Left lung (tissue), 10 donors: ENCODE measurements around the gene KCNB1. TPM values are rescaled to one million over a fixed set of nuclear protein-coding genes. Genes with fewer than 3 reads are reported as not detected.
"Not testable (repeated sequence)": the region's sequence is repeated elsewhere in the genome, so short reads cannot be mapped to it uniquely, and the experiment has no call there.

Experiments
- ATAC-seq: fragments of 200-7000 bp; cut with Tn5 transposase; one replicate; pipeline ENCODE4 v1.9.1; 2020; ENCODE audit warnings: moderate library complexity
- DNase-seq, 4 donors: peaks; one replicate each; pipeline ENCODE4 v3.0.0-alpha.2; 2013 to 2020
- H3K27ac ChIP-seq, 2 donors: fragments of 200-600 bp; sonication (generic) in 1 of 2; one replicate each; pipeline versions ENCODE4 v1.5.0 to v1.8.0; 2020 to 2021
- H3K27me3 ChIP-seq, 2 donors: fragments of 200-600 bp; sonication (generic) in 1 of 2; one replicate each; pipeline versions ENCODE4 v1.5.0 to v1.8.0; 2020 to 2021
- H3K36me3 ChIP-seq, 2 donors: fragments of 200-600 bp; sonication (generic) in 1 of 2; one replicate each; pipeline versions ENCODE4 v1.5.0 to v1.8.0; 2020 to 2021
- H3K4me1 ChIP-seq, 2 donors: fragments of 200-600 bp; one replicate each; pipeline ENCODE4 v1.8.0; 2021
- H3K4me3 ChIP-seq, 2 donors: fragments of 200-600 bp; sonication (generic) in 1 of 2; one replicate each; pipeline versions ENCODE4 v1.5.0 to v1.8.0; 2020 to 2021; ENCODE audit warnings: mild to moderate bottlenecking in 1 of 2
- H3K9me3 ChIP-seq, 2 donors: fragments of 200-600 bp; sonication (generic) in 1 of 2; one replicate each; pipeline versions ENCODE4 v1.5.0 to v1.8.0; 2020 to 2021
- intact Hi-C, 2 donors: fragments of 100-400 bp; cut with DNase I; formaldehyde crosslinking; loops; one replicate each; pipeline versions ENCODE4 v1.11.2 to v1.14.2; 2022
- polyA plus RNA-seq, 6 donors: library from polyadenylated mRNA; unstranded; fragments of 120-200 nt; gene quantifications; one replicate each; pipeline ENCODE4 v1.2.1, GENCODE V29; 2013; ENCODE audit not compliant: insufficient read length in 6 of 6
- total RNA-seq, 2 donors: library from RNA; stranded (reverse); fragmentation: NEBNext Ultra II Directional; extraction: Animal tissue kit (Norgen Biotek cat#: 25700); gene quantifications; one replicate each; pipeline ENCODE4 v1.2.1, GENCODE V29; 2021
- TF ChIP-seq, protein P1 (sequence below), 2 donors: fragments of 200-600 bp; sonication (generic) in 1 of 2; IDR thresholded peaks; one replicate each; pipeline versions ENCODE4 v1.5.0 to v1.8.0; 2021; ENCODE audit warnings: antibody characterized with exemption in 2 of 2
- donor health status: DM: no; HTN: yes; CAD: no.
- donor health status: DM: no; HTN: no; CAD: no.

The KCNB1 gene
- total and polyA plus RNA-seq, 8 donors: 0.26 to 1.2 (median 0.44) TPM

DNA sequence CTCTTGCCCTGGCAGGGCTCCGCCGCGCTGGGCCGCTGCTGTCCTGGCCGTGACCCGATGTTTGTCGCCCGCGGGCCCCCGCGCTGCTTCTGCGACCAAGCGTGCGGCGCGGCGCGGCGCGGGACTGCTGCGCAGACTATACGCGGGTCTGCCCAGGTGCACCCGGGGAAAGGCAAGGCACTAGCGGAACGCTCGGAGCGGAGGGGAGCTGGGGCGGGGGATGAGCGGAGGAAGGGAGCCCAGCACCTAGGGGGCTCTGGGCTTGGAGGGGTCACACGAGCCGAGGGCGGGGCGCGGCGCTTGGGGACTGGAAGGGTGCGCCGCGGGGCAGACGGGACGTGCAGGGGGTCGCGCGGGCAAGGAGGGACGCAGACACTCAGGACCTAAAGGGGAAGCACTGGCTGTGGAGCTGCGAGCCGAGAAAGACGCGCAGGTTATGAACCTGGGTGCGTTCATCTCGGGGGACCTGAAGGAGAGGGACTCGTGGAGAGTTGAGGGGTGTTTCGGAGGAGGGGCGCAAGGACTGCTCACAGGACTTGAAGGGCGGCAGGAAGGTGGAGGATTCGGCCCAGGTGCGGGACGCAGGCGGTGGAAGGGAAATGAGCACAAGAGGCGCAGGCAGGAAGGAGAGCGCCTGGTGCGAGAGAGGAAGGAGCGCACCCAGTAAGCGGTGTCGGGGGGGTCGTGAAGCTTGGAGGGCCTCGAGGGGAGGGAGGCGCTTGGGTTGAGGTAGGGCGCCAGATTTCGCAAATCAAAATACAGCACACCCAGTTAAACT is 163.8 kb downstream of the KCNB1 start:
- peak in 1 of 4 donors; percentile 83 for DNase-seq
- peak overlapping the region in 1 of 2 donors; percentile 27 for H3K4me3 ChIP-seq
- intact Hi-C loops: no loop called here

DNA sequence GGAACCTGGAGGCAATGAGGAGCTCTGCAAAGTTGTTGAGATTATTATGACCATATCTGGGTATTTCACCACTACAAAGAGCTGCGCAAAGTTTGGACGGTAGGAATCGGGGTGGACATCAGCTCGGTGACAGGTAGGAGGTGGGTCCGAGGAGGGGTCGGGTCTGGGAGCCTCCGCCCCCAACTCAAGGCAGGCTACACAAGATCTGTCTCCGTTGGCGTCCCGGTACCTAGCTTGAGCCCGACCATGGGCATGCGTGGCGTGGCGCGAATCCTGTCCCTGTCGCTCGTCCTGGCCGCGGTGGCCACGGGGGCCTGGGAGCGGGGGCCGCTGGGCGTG is 164.4 kb downstream of the KCNB1 start:
- TF ChIP-seq, protein P1, sequence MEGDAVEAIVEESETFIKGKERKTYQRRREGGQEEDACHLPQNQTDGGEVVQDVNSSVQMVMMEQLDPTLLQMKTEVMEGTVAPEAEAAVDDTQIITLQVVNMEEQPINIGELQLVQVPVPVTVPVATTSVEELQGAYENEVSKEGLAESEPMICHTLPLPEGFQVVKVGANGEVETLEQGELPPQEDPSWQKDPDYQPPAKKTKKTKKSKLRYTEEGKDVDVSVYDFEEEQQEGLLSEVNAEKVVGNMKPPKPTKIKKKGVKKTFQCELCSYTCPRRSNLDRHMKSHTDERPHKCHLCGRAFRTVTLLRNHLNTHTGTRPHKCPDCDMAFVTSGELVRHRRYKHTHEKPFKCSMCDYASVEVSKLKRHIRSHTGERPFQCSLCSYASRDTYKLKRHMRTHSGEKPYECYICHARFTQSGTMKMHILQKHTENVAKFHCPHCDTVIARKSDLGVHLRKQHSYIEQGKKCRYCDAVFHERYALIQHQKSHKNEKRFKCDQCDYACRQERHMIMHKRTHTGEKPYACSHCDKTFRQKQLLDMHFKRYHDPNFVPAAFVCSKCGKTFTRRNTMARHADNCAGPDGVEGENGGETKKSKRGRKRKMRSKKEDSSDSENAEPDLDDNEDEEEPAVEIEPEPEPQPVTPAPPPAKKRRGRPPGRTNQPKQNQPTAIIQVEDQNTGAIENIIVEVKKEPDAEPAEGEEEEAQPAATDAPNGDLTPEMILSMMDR (IDR thresholded peaks at IDR 0.05): no peak
- ATAC-seq (no peak), DNase-seq (no peak)
- peaks cover 13 to 18% of the 10 kb centered on the region in 2 donors for H3K4me1 ChIP-seq
- H3K36me3 ChIP-seq: no peaks in the 10 kb centered on the region
- H3K9me3 ChIP-seq: no peaks in the 10 kb centered on the region
- intact Hi-C loops: no loop called here
- peak overlapping the region in 1 of 2 donors; percentile 27 for H3K4me3 ChIP-seq
- H3K27me3 ChIP-seq: peaks cover 41 to 78% of the 10 kb centered on the region in 2 donors
- no peak overlapping the region for H3K27ac ChIP-seq

More for the DNA sequence above, 163.8 kb downstream of the KCNB1 start:
- peaks cover 41 to 78% of the 10 kb centered on the region in 2 donors for H3K27me3 ChIP-seq
- no peak overlapping the region for H3K27ac ChIP-seq
- TF ChIP-seq, protein P1 (IDR thresholded peaks at IDR 0.05): no peak
- ATAC-seq: no peak
- H3K4me1 ChIP-seq: peaks cover 13 to 23% of the 10 kb centered on the region in 2 donors
- no peaks in the 10 kb centered on the region for H3K9me3 ChIP-seq
- no peaks in the 10 kb centered on the region for H3K36me3 ChIP-seq

DNA sequence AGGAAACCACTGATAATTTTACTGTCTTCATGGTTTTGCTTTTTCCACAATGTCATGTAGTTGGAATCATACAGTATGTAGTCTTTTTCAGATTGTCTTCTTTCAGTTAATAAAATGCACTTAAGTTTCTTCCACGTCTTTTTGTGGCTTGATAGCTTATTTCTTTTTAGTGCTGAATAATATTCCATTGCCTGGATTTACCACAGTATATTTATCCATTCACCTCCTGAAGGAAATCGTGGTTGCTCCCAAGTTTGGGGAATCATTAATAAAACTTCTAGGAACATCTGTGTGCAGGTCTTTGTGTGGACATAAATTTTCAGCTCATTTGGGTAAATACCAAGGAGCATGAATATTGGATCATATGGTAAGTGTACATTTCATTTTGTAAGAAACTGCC is 165.8 kb downstream of the KCNB1 start:
- H3K36me3 ChIP-seq: no peaks in the 10 kb centered on the region
- no peak overlapping the region for H3K27ac ChIP-seq
- no peak for ATAC-seq
- H3K9me3 ChIP-seq: no peaks in the 10 kb centered on the region
- no peak overlapping the region for H3K4me3 ChIP-seq
- intact Hi-C loops: no loop called here
- TF ChIP-seq, protein P1 (IDR thresholded peaks at IDR 0.05): no peak
- peaks cover 41 to 73% of the 10 kb centered on the region in 2 donors for H3K27me3 ChIP-seq
- H3K4me1 ChIP-seq: peaks cover 13 to 17% of the 10 kb centered on the region in 2 donors
- no peak for DNase-seq

DNA sequence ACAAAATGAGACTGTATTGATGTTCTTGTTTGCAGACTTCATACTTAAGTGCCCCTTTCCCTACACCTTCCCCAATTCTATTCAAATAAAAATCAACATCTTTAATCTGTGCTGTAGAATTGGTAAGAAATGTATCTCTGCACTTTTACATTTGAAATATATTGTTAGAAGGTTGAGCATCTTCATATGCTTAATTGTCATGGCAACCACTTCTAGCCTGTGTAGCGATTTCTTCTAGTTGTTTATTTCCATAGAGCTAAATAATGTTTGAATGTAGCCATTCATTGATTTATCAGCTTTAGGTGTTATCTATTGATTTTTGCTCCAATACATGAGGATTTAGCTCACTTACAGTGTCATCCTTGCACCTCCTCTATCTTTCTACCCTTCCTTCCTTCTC is 166.9 kb downstream of the KCNB1 start:
- no peak for DNase-seq
- no peak overlapping the region for H3K27ac ChIP-seq
- no peaks in the 10 kb centered on the region for H3K9me3 ChIP-seq
- H3K27me3 ChIP-seq: peaks cover 41 to 62% of the 10 kb centered on the region in 2 donors
- TF ChIP-seq, protein P1 (IDR thresholded peaks at IDR 0.05): no peak
- no peak for ATAC-seq
- H3K36me3 ChIP-seq: no peaks in the 10 kb centered on the region
- peaks cover 13 to 17% of the 10 kb centered on the region in 2 donors for H3K4me1 ChIP-seq
- no peak overlapping the region for H3K4me3 ChIP-seq
- intact Hi-C loops: no loop called here

DNA sequence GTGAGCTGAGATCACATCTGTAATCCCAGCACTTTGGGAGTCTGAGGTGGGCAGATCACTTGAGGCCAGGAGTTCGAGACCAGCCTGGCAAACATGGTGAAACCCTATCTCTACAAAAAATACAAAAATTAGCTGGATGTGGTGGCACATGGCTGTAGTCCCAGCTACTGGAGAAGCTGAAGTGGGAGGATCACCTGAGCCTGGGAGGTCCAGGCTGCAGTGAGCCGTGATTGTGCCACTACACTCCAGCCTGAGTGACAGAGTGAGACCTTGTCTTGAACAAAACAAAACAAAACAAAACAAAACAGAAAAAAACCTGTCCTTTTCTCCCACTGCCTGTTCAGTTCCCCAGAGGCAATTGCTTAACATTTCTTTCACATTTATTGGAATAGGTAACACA is 168.4 kb downstream of the KCNB1 start:
- Histone ChIP-seq H3K4me1 (peaks cover 11 to 12% of the 10 kb centered on the region in 2 donors), H3K27me3 (peaks cover 31 to 47% of the 10 kb centered on the region in 2 donors)
- H3K4me3 ChIP-seq, DNase-seq, H3K36me3 ChIP-seq, H3K27ac ChIP-seq, ATAC-seq, H3K9me3 ChIP-seq, intact Hi-C loops: not testable (repeated sequence)

Other genes starting within 250 kb of the KCNB1 start
- gene ZNFX1, start 204.6 kb downstream of the KCNB1 start, total RNA-seq: 10 to 100 TPM; 39.6 to 41.0 TPM
- 10 to 100 TPM; 15.5 to 18.3 (median 16.5) TPM for gene ZNFX1, start 204.6 kb downstream of the KCNB1 start, polyA plus RNA-seq
- 10 to 100 TPM; 32.9 to 46.0 TPM for gene PTGIS, start 85.5 kb upstream of the KCNB1 start, total RNA-seq
- 1 to 10 TPM; 6.2 to 8.2 (median 6.8) TPM for gene PTGIS, start 85.5 kb upstream of the KCNB1 start, polyA plus RNA-seq
- gene B4GALT5, start 231.2 kb upstream of the KCNB1 start, total RNA-seq: 10 to 100 TPM; 38.4 to 51.0 TPM
- 10 to 100 TPM; 40.4 to 47.6 (median 45.8) TPM for gene B4GALT5, start 231.2 kb upstream of the KCNB1 start, polyA plus RNA-seq